OCI-LY7 (cell line): ENCODE data around the gene AK5. TPM values are rescaled to one million over a fixed set of nuclear protein-coding genes. Genes with fewer than 3 reads are reported as not detected.
A peak's percentile ranks its signal among the peaks of the same experiment; 100 is the strongest.

Experiments
- BruUV-seq: library from RNA; stranded (reverse); fragments of 400-500 nt; replicated peaks from 2 replicates; lab custom pipeline; 2021; lab: Mats Ljungman, UMichigan
- CTCF ChIA-PET: fragments of 300-600 bp; sonication (Branson Sonifier 250); formaldehyde crosslinking; loops from one replicate; lab custom pipeline; 2022; ENCODE audit warnings: antibody characterized with exemption; ENCODE audit not compliant: unreplicated experiment; lab: Charles Lee
- POLR2A ChIA-PET: fragments of 300-600 bp; sonication (Branson Sonifier 250); formaldehyde crosslinking; loops from one replicate; lab custom pipeline; 2022; ENCODE audit warnings: antibody characterized with exemption; lab: Charles Lee
- DNase-seq: peaks from one replicate; pipeline ENCODE4 v3.0.0-alpha.2; 2015; ENCODE audit warnings: low spot score
- H2AFZ ChIP-seq: fragments of 200-600 bp; sonication (generic), shearing (Covaris generic); 2 replicates; pipeline ENCODE4 v1.6.1; 2014; ENCODE audit warnings: mild to moderate bottlenecking, antibody characterized with exemption, low read length, moderate library complexity
- H3K27ac ChIP-seq: fragments of 200-600 bp; sonication (generic); 2 replicates; pipeline ENCODE4 v1.5.1; 2014; ENCODE audit warnings: mixed run types, low read depth, mild to moderate bottlenecking, moderate library complexity, low read length, inconsistent platforms; ENCODE audit not compliant: poor library complexity, severe bottlenecking
- H3K36me3 ChIP-seq: fragments of 200-600 bp; sonication (generic); 2 replicates; pipeline ENCODE4 v1.6.1; 2014; ENCODE audit warnings: mild to moderate bottlenecking, antibody characterized with exemption, low read length, moderate library complexity, mixed read lengths; ENCODE audit not compliant: insufficient read depth
- H3K4me1 ChIP-seq: fragments of 200-600 bp; sonication (generic); 2 replicates; pipeline ENCODE4 v1.5.1; 2014; ENCODE audit warnings: mild to moderate bottlenecking, low read length; ENCODE audit not compliant: insufficient read depth, poor library complexity, severe bottlenecking
- H3K4me2 ChIP-seq: fragments of 200-600 bp; sonication (generic); 2 replicates; pipeline ENCODE4 v1.6.1; 2014; ENCODE audit warnings: mild to moderate bottlenecking, low read length
- H3K4me3 ChIP-seq: fragments of 200-600 bp; sonication (generic); 2 replicates; pipeline ENCODE4 v1.5.1; 2014; ENCODE audit warnings: mild to moderate bottlenecking, low read depth, low read length; ENCODE audit not compliant: poor library complexity, severe bottlenecking
- H3K79me2 ChIP-seq: fragments of 200-600 bp; sonication (generic); 2 replicates; pipeline ENCODE4 v1.6.1; 2016; ENCODE audit warnings: low read depth, mild to moderate bottlenecking, low read length, moderate library complexity, mixed read lengths; ENCODE audit not compliant: insufficient read depth
- H3K9me2 ChIP-seq: fragments of 200-600 bp; sonication (generic); 2 replicates; pipeline ENCODE4 v1.6.1; 2016; ENCODE audit warnings: mild to moderate bottlenecking, low read length, mixed read lengths; ENCODE audit not compliant: insufficient read depth
- H3K9me3 ChIP-seq: fragments of 200-600 bp; sonication (generic); 2 replicates; pipeline ENCODE4 v1.6.1; 2014; ENCODE audit warnings: mild to moderate bottlenecking, mixed run types, low read length, mixed read lengths
- H4K20me1 ChIP-seq: fragments of 200-600 bp; sonication (generic); 2 replicates; pipeline ENCODE4 v1.6.1; 2014; ENCODE audit warnings: mild to moderate bottlenecking, antibody characterized with exemption, low read length, moderate library complexity, mixed read lengths; ENCODE audit not compliant: insufficient read depth
- EZH2phosphoT487 ChIP-seq: fragments of 200-600 bp; sonication (generic); IDR thresholded peaks from 2 replicates; pipeline ENCODE4 v1.6.1; 2018; ENCODE audit warnings: low read depth, borderline replicate concordance, mild to moderate bottlenecking, mixed run types, antibody characterized with exemption, low read length, moderate library complexity, mixed read lengths
- intact Hi-C: fragments of 100-400 bp; cut with micrococcal nuclease; formaldehyde crosslinking; loops from one replicate; pipeline ENCODE4 v1.10.0; 2022; ENCODE audit not compliant: unreplicated experiment
- total RNA-seq, 2 experiments: library from RNA; depleted of rRNA in 1 of 2; stranded (reverse); fragments of >200 nt in 1 of 2; shearing (Covaris generic) in 1 of 2; gene quantifications; 2 replicates each; pipeline ENCODE4 v1.2.3, GENCODE V29; 2014 to 2022
- TF ChIP-seq, protein P1 (sequence below): fragments of 200-600 bp; sonication (generic); conservative IDR thresholded peaks from 2 replicates; pipeline ENCODE4 v1.5.1; 2014; ENCODE audit warnings: mild to moderate bottlenecking, antibody characterized with exemption, low read length, moderate library complexity, mixed read lengths

AK5 gene
- total RNA-seq, 2 experiments from 2014 or later: not detected

DNA sequence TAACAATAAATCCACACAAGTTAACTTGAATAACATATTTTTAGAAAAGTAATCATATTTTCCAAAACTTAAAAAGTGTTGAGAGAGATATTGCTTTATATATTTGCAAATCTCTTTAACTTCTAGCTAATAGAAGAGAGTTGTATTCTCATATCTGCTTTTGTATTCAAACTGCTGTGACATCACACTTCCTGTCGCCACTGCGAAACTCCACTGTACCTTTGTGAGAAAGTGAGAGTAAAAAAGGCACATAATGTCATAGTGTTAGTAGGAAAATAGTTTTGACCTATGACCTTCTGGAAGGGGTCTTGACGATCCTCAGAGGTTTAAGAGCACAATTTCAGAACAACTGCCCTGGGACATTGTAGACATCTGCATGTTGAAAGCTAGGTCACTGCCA lies 21.6 kb downstream of the AK5 start:
- no peak for TF ChIP-seq EZH2phosphoT487
- TF ChIP-seq, protein P1, sequence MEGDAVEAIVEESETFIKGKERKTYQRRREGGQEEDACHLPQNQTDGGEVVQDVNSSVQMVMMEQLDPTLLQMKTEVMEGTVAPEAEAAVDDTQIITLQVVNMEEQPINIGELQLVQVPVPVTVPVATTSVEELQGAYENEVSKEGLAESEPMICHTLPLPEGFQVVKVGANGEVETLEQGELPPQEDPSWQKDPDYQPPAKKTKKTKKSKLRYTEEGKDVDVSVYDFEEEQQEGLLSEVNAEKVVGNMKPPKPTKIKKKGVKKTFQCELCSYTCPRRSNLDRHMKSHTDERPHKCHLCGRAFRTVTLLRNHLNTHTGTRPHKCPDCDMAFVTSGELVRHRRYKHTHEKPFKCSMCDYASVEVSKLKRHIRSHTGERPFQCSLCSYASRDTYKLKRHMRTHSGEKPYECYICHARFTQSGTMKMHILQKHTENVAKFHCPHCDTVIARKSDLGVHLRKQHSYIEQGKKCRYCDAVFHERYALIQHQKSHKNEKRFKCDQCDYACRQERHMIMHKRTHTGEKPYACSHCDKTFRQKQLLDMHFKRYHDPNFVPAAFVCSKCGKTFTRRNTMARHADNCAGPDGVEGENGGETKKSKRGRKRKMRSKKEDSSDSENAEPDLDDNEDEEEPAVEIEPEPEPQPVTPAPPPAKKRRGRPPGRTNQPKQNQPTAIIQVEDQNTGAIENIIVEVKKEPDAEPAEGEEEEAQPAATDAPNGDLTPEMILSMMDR: no peak
- Histone ChIP-seq H2AFZ (no peak overlapping the region), H3K4me3 (no peak overlapping the region), H4K20me1 (no peaks in the 10 kb centered on the region), H3K4me2 (no peak overlapping the region), H3K4me1 (no peaks in the 10 kb centered on the region), H3K36me3 (no peaks in the 10 kb centered on the region), H3K9me3 (no peaks in the 10 kb centered on the region), H3K27ac (no peak overlapping the region), H3K9me2 (no peaks in the 10 kb centered on the region), H3K79me2 (no peaks in the 10 kb centered on the region)
- intact Hi-C loops: loop anchor here (5.0 kb wide), 1 partner anchor 36 kb away; no protein-coding TSS in a partner anchor
- ChIA-PET CTCF (no interaction called here), POLR2A (no interaction called here)
- BruUV-seq: no TSS peak
- no peak for DNase-seq

DNA sequence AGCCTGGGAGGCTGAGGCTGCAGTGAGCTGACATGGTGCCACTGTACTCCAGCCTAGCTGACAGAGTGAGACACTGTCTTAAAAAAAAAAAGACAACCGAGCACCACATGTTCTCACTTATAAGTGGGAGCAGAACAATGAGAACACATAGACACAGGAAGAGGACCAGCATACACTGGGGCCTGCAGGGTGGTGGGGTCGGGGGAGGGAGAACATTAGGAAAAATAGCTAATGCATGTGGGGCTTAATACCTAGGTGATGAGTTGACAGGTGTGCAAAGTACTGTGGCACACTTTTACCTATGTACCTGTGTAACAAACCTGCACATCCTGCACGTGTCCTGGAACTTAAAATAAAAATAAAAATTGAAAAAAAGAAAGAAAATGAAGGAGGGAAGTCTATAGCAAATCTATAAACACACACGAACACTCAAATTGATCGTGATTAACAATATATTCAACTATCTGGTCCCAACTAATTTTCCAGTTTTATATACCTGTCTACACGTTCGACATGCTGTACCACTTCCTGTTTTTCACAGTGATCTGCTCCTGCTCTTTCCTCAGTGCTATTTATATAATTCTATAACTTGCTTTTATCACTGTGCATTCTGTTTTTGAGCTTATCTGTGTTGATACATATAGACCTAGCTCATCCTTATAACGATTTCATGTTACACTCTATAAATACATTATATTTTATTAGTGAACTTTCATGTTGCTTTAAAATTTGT lies 27.2 kb downstream of the AK5 start:
- no peak overlapping the region for H3K27ac ChIP-seq

More for the DNA sequence above, 27.2 kb downstream of the AK5 start:
- Histone ChIP-seq H3K36me3 (no peaks in the 10 kb centered on the region), H3K79me2 (no peaks in the 10 kb centered on the region), H3K9me2 (no peaks in the 10 kb centered on the region), H3K4me2 (peak overlapping the region; percentile 51), H3K9me3 (no peaks in the 10 kb centered on the region), H2AFZ (peak overlapping the region; percentile 37), H4K20me1 (no peaks in the 10 kb centered on the region), H3K4me3 (no peak overlapping the region), H3K4me1 (peaks cover 12% of the 10 kb centered on the region)
- peak; percentile 24 for DNase-seq
- TF ChIP-seq EZH2phosphoT487: no peak
- TF ChIP-seq, protein P1: no peak
- CTCF ChIA-PET: no interaction called here
- no TSS peak for BruUV-seq
- POLR2A ChIA-PET: interaction anchor here (1.1 kb wide), 1 partner anchor 106 kb away, joined by 4 read pairs; no protein-coding TSS in a partner anchor
- intact Hi-C loops: no loop called here
